GM19023 (cell line): ENCODE results near the gene TMEM248.
"Not testable (repeated sequence)": the region's sequence is repeated elsewhere in the genome, so short reads cannot be mapped to it uniquely, and the experiment has no call there.

Experiments used
- ATAC-seq: cut with Tn5 transposase; IDR thresholded peaks from one replicate; pipeline ENCODE4 v1.9.1; 2021; ENCODE audit warnings: mild to moderate bottlenecking, moderate library complexity; ENCODE audit not compliant: unreplicated experiment

TMEM248 gene

GRCh38 chr7:66995050-66995776 lies 74.2 kb downstream of the TMEM248 start, which contains the start of gene SBDS:
Gene SBDS, minus strand, starts transcription at chr7:66995586. Its CDS starts 169 bp downstream, at chr7:66995417.
- peak; percentile 58 for ATAC-seq

- peak; percentile 92 for ATAC-seq
Measured at GRCh38 chr7:66996444-66997191, 75.6 kb downstream of the TMEM248 start, which contains the start of gene TYW1. Gene TYW1, plus strand, starts transcription at chr7:66996833. Its CDS starts 146 bp downstream, at chr7:66996979.

GRCh38 chr7:67000601-67001258 lies 79.7 kb downstream of the TMEM248 start:
- ATAC-seq = not testable (repeated sequence)

GRCh38 chr7:67004145-67004544 lies 83.1 kb downstream of the TMEM248 start:
- ATAC-seq = not testable (repeated sequence)

GRCh38 chr7:67006965-67007364 lies 85.9 kb downstream of the TMEM248 start:
- no peak for ATAC-seq
